HepG2 (cell line): ENCODE results near the gene GSTP1. TPM values are rescaled to one million over a fixed set of nuclear protein-coding genes. Genes with fewer than 3 reads are reported as not detected.

Source experiments
- AGO2 ChIP-seq: fragments of 200-400 bp; formaldehyde crosslinking; optimal IDR thresholded peaks from 2 replicates; pipeline ENCODE3; 2017; ENCODE audit warnings: mild to moderate bottlenecking, low read depth, low read length, moderate library complexity
- ATRX ChIP-seq: sonication (generic); formaldehyde crosslinking; IDR thresholded peaks from 2 replicates; pipeline ENCODE4 v1.4.0; 2020; ENCODE audit warnings: missing genetic modification reagents, borderline replicate concordance
- CHCHD3 ChIP-seq: sonication (generic); formaldehyde crosslinking; IDR thresholded peaks from 2 replicates; pipeline ENCODE4 v1.8.0; 2022; ENCODE audit warnings: mild to moderate bottlenecking, missing genetic modification reagents, moderate library complexity
- DNMT1 ChIP-seq: sonication (generic); formaldehyde crosslinking; IDR thresholded peaks from 2 replicates; pipeline ENCODE4 v1.5.1; 2020; ENCODE audit warnings: mild to moderate bottlenecking, missing genetic modification reagents
- HES4 ChIP-seq: sonication (generic); formaldehyde crosslinking; IDR thresholded peaks from 2 replicates; pipeline ENCODE4 v1.9.0; 2021; ENCODE audit warnings: mild to moderate bottlenecking, missing genetic modification reagents, borderline replicate concordance
- HINFP ChIP-seq: sonication (generic); formaldehyde crosslinking; IDR thresholded peaks from 2 replicates; pipeline ENCODE4 v1.4.0; 2020; ENCODE audit warnings: low read depth, mild to moderate bottlenecking, missing genetic modification reagents
- IRF9 ChIP-seq: sonication (generic); formaldehyde crosslinking; IDR thresholded peaks from 2 replicates; pipeline ENCODE4 v1.8.0; 2022; ENCODE audit warnings: missing genetic modification reagents, mild to moderate bottlenecking, borderline replicate concordance
- MEF2D ChIP-seq: sonication (generic); formaldehyde crosslinking; IDR thresholded peaks from 2 replicates; pipeline ENCODE4 v1.5.1; 2020; ENCODE audit warnings: mild to moderate bottlenecking, missing genetic modification reagents
- MYNN ChIP-seq: sonication (generic); formaldehyde crosslinking; IDR thresholded peaks from 2 replicates; pipeline ENCODE4 v1.4.0; 2020; ENCODE audit warnings: mild to moderate bottlenecking, low read depth, missing genetic modification reagents
- POGK ChIP-seq: sonication (generic); formaldehyde crosslinking; conservative IDR thresholded peaks from 2 replicates; pipeline ENCODE4 v1.8.0; 2022; ENCODE audit warnings: mild to moderate bottlenecking, moderate library complexity, missing genetic modification reagents
- RBAK ChIP-seq: sonication (generic); formaldehyde crosslinking; IDR thresholded peaks from 2 replicates; pipeline ENCODE4 v1.5.1; 2020; ENCODE audit warnings: mild to moderate bottlenecking, missing genetic modification reagents
- RXRA ChIP-seq: sonication (generic); formaldehyde crosslinking; IDR thresholded peaks from 2 replicates; pipeline ENCODE4 v1.5.1; 2020; ENCODE audit warnings: missing genetic modification reagents
- SNAPC2 ChIP-seq: sonication (generic); formaldehyde crosslinking; IDR thresholded peaks from 2 replicates; pipeline ENCODE4 v1.8.1; 2022; ENCODE audit warnings: mild to moderate bottlenecking, missing genetic modification reagents
- STAT5B ChIP-seq: sonication (generic); formaldehyde crosslinking; IDR thresholded peaks from 2 replicates; pipeline ENCODE4 v1.4.0; 2020; ENCODE audit warnings: missing genetic modification reagents
- ZGPAT ChIP-seq: IDR thresholded peaks from 2 replicates; pipeline ENCODE4 v1.6.1; 2016; ENCODE audit warnings: mild to moderate bottlenecking
- ZMYM3 ChIP-seq: sonication (generic); formaldehyde crosslinking; IDR thresholded peaks from 2 replicates; pipeline ENCODE4 v1.5.1; 2020; ENCODE audit warnings: mild to moderate bottlenecking, missing genetic modification reagents
- ZNF12 ChIP-seq: sonication (generic); formaldehyde crosslinking; IDR thresholded peaks from 2 replicates; pipeline ENCODE4 v1.5.0; 2020; ENCODE audit warnings: missing genetic modification reagents
- ZNF205 ChIP-seq: IDR thresholded peaks from 2 replicates; pipeline ENCODE4 v1.6.1; 2018; ENCODE audit warnings: missing biosample characterization, missing genetic modification reagents
- ZNF383 ChIP-seq: sonication (generic); formaldehyde crosslinking; IDR thresholded peaks from 2 replicates; pipeline ENCODE4 v1.4.0; 2020; ENCODE audit warnings: missing genetic modification reagents, mild to moderate bottlenecking, borderline replicate concordance
- ZNF704 ChIP-seq: sonication (generic); formaldehyde crosslinking; IDR thresholded peaks from 2 replicates; pipeline ENCODE4 v1.8.1; 2023; ENCODE audit warnings: mild to moderate bottlenecking, inconsistent platforms, moderate library complexity, missing genetic modification reagents, borderline replicate concordance
- ZNF747 ChIP-seq: sonication (generic); formaldehyde crosslinking; IDR thresholded peaks from 2 replicates; pipeline ENCODE4 v1.8.1; 2023; ENCODE audit warnings: missing genetic modification reagents, mild to moderate bottlenecking, borderline replicate concordance
- ZNF781 ChIP-seq: sonication (generic); formaldehyde crosslinking; IDR thresholded peaks from 2 replicates; pipeline ENCODE4 v1.5.1; 2020; ENCODE audit warnings: borderline replicate concordance, mild to moderate bottlenecking, missing genetic modification reagents; ENCODE audit errors: not compliant biosample characterization
- polyA plus RNA-seq, 8 experiments: library from polyadenylated mRNA; depleted of rRNA in 3 of 8; stranded (reverse) in 7 of 8; unstranded in 1 of 8; fragments of >200 nt; fragmentation: Illumina TruSeq in 4 of 8; extraction: Trizol in 4 of 8; gene quantifications; 2 replicates each; pipeline versions ENCODE4 v1.2.1 to v1.2.3, GENCODE V29; 2011 to 2016; ENCODE audit warnings: low read depth in 4 of 8, missing spikeins in 1 of 8, mixed read lengths in 1 of 8; ENCODE audit not compliant: insufficient read depth in 1 of 8
- total RNA-seq, 5 experiments: library from RNA; depleted of rRNA; stranded (reverse); fragments of >200 nt; fragmentation: Illumina TruSeq; extraction: Trizol; gene quantifications; 2 replicates each; pipeline ENCODE4 v1.2.3, GENCODE V29; 2016; ENCODE audit warnings: low read depth in 1 of 5

The GSTP1 gene
- total and polyA plus RNA-seq, 2 of the 13 experiments (the other 11 are each of a cell fraction or from before 2014, with no cell fraction given) = not detected

GRCh38 chr11:67632175-67632981 is 48.8 kb downstream of the GSTP1 start (continued):
- 0 out of 2 replicates have a peak, but pooled peaks have one; percentile 15 for TF ChIP-seq ZGPAT
- TF ChIP-seq ATRX (CRISPR knock-in tag) = no peak
- peak; percentile 81; the same call in 1 of the 2 replicates for TF ChIP-seq POGK (CRISPR knock-in tag)
- TF ChIP-seq CHCHD3 (CRISPR knock-in tag) = no peak
- TF ChIP-seq ZNF205 = 0 out of 2 replicates have a peak, but pooled peaks have one; percentile 20
- peak; percentile 38 for TF ChIP-seq ZNF781 (CRISPR knock-in tag)
- peak; percentile 99 for TF ChIP-seq ZMYM3 (CRISPR knock-in tag)
- no peak for TF ChIP-seq HES4 (CRISPR knock-in tag)
- 0 out of 2 replicates have a peak, but pooled peaks have one; percentile 31 for TF ChIP-seq ZNF383 (CRISPR knock-in tag)
- no peak for TF ChIP-seq DNMT1 (CRISPR knock-in tag)
- TF ChIP-seq IRF9 = 0 out of 2 replicates have a peak, but pooled peaks have one; percentile 4
- peak; percentile 1 for TF ChIP-seq AGO2
- peak; percentile 87 for TF ChIP-seq MEF2D (CRISPR knock-in tag)
- peak; percentile 11; the same call in 1 of the 2 replicates for TF ChIP-seq STAT5B (CRISPR knock-in tag)
- TF ChIP-seq ZNF12 (CRISPR knock-in tag) = no peak
- TF ChIP-seq ZNF704 (CRISPR knock-in tag) = 0 out of 2 replicates have a peak, but pooled peaks have one; percentile 24
- no peak for TF ChIP-seq SNAPC2 (CRISPR knock-in tag)
- no peak for TF ChIP-seq HINFP
- TF ChIP-seq RBAK = peak; percentile 39; the same call in 1 of the 2 replicates
- TF ChIP-seq RXRA (CRISPR knock-in tag) = peak; percentile 83
- no peak for TF ChIP-seq ZNF747
- TF ChIP-seq MYNN = no peak
